Neural cell (in vitro differentiated cells): Measurements from ENCODE around the gene HMGB1. TPM values are rescaled to one million over a fixed set of nuclear protein-coding genes. Genes with fewer than 3 reads are reported as not detected.

Experiments
- H2AFZ ChIP-seq: fragments of 200-600, 300-800 bp; sonication (generic), shearing (Covaris generic); 2 replicates; pipeline ENCODE4 v1.6.0; 2014; ENCODE audit warnings: low read depth, mild to moderate bottlenecking, antibody characterized with exemption, low read length, moderate library complexity
- H3F3A ChIP-seq: fragments of 200-600 bp; shearing (Covaris generic); 2 replicates; pipeline ENCODE4 v1.6.1; 2016; ENCODE audit warnings: mild to moderate bottlenecking, moderate library complexity, mixed read lengths, antibody characterized with exemption, low read length; ENCODE audit not compliant: insufficient read depth, poor library complexity, severe bottlenecking
- H3K27ac ChIP-seq: fragments of 200-600, 300-800 bp; sonication (generic), shearing (Covaris generic); 2 replicates; pipeline ENCODE4 v1.5.1; 2014; ENCODE audit warnings: mild to moderate bottlenecking, low read length, moderate library complexity
- H3K27me3 ChIP-seq: fragments of 300-800, 200-600 bp; sonication (generic), shearing (Covaris generic); 2 replicates; pipeline ENCODE4 v1.6.0; 2014; ENCODE audit warnings: mild to moderate bottlenecking, low read depth, low read length, moderate library complexity; ENCODE audit not compliant: insufficient read depth
- H3K36me3 ChIP-seq: fragments of 300-800, 200-600 bp; sonication (generic), shearing (Covaris generic); 2 replicates; pipeline ENCODE4 v1.5.1; 2014; ENCODE audit warnings: mild to moderate bottlenecking, antibody characterized with exemption, low read length, moderate library complexity; ENCODE audit not compliant: insufficient read depth
- H3K4me2 ChIP-seq: fragments of 300-800, 200-600 bp; sonication (generic), shearing (Covaris generic); 2 replicates; pipeline ENCODE4 v1.6.0; 2014; ENCODE audit warnings: mild to moderate bottlenecking, low read length
- H3K4me3 ChIP-seq: fragments of 300-800, 200-600 bp; sonication (generic), shearing (Covaris generic); 2 replicates; pipeline ENCODE4 v1.5.1; 2014; ENCODE audit warnings: mild to moderate bottlenecking, low read length, moderate library complexity
- H3K79me2 ChIP-seq: fragments of 200-600 bp; shearing (Covaris generic); replicated peaks from 2 replicates; pipeline ENCODE4 v1.6.0; 2014; ENCODE audit warnings: mild to moderate bottlenecking, low read length, moderate library complexity; ENCODE audit not compliant: insufficient read depth
- H3K9ac ChIP-seq: fragments of 300-800, 200-600 bp; sonication (generic), shearing (Covaris generic); 2 replicates; pipeline ENCODE4 v1.6.1; 2016; ENCODE audit warnings: mild to moderate bottlenecking, low read length, mixed read lengths
- H3K9me2 ChIP-seq: fragments of 200-600 bp; shearing (Covaris generic); 2 replicates; pipeline ENCODE4 v1.6.1; 2016; ENCODE audit warnings: mild to moderate bottlenecking, low read length, mixed read lengths; ENCODE audit not compliant: insufficient read depth
- H3K9me3 ChIP-seq: fragments of 200-600, 300-800 bp; sonication (generic), shearing (Covaris generic); 2 replicates; pipeline ENCODE4 v1.6.1; 2016; ENCODE audit warnings: mild to moderate bottlenecking, mixed run types, low read length, moderate library complexity, mixed read lengths
- H4K20me1 ChIP-seq: fragments of 200-600 bp; shearing (Covaris generic); 2 replicates; pipeline ENCODE4 v1.6.1; 2016; ENCODE audit warnings: mild to moderate bottlenecking, mixed run types; ENCODE audit not compliant: insufficient read depth
- EP300 ChIP-seq: fragments of 450-650 bp; conservative IDR thresholded peaks from 2 replicates; pipeline ENCODE4 v1.6.1; 2014; ENCODE audit warnings: antibody characterized with exemption, mild to moderate bottlenecking, moderate library complexity; ENCODE audit not compliant: poor library complexity, severe bottlenecking
- EZH2 ChIP-seq: fragments of 200-600, 300-800 bp; shearing (Covaris generic), sonication (generic); IDR thresholded peaks from 2 replicates; pipeline ENCODE4 v1.6.1; 2014; ENCODE audit warnings: antibody characterized with exemption, low read length, borderline replicate concordance, mild to moderate bottlenecking; ENCODE audit not compliant: insufficient read depth, poor library complexity, severe bottlenecking
- MXI1 ChIP-seq: fragments of 450-650 bp; conservative IDR thresholded peaks from 2 replicates; pipeline ENCODE4 v1.6.1; 2014; ENCODE audit warnings: antibody characterized with exemption, mild to moderate bottlenecking; ENCODE audit not compliant: poor library complexity, severe bottlenecking
- POLR2AphosphoS5 ChIP-seq: IDR thresholded peaks from 2 replicates; pipeline ENCODE4 v1.6.1; 2012
- RAD21 ChIP-seq: fragments of 450-650 bp; conservative IDR thresholded peaks from 2 replicates; pipeline ENCODE4 v1.6.1; 2014; ENCODE audit warnings: antibody characterized with exemption, mild to moderate bottlenecking, moderate library complexity
- REST ChIP-seq: IDR thresholded peaks from 2 replicates; pipeline ENCODE4 v1.6.1; 2012; ENCODE audit warnings: borderline replicate concordance
- SMC3 ChIP-seq: fragments of 450-650 bp; conservative IDR thresholded peaks from 2 replicates; pipeline ENCODE4 v1.6.1; 2014; ENCODE audit warnings: antibody characterized with exemption, mild to moderate bottlenecking, moderate library complexity; ENCODE audit not compliant: poor library complexity
- TAF1 ChIP-seq: IDR thresholded peaks from 2 replicates; pipeline ENCODE4 v1.6.1; 2012; ENCODE audit warnings: low read depth
- polyA plus RNA-seq: library from polyadenylated mRNA; depleted of rRNA; stranded (reverse); fragments of >200 nt; gene quantifications from 2 replicates; pipeline ENCODE4 v1.2.3, GENCODE V29; 2014
- TF ChIP-seq, protein P1 (sequence below): fragments of 450-650 bp; IDR thresholded peaks from 2 replicates; pipeline ENCODE4 v1.5.1; 2014; ENCODE audit warnings: antibody characterized with exemption, mild to moderate bottlenecking, moderate library complexity; ENCODE audit not compliant: poor library complexity, severe bottlenecking

The HMGB1 gene
- polyA plus RNA-seq, 1 donor from 2014 or later = 1,091 TPM

DNA sequence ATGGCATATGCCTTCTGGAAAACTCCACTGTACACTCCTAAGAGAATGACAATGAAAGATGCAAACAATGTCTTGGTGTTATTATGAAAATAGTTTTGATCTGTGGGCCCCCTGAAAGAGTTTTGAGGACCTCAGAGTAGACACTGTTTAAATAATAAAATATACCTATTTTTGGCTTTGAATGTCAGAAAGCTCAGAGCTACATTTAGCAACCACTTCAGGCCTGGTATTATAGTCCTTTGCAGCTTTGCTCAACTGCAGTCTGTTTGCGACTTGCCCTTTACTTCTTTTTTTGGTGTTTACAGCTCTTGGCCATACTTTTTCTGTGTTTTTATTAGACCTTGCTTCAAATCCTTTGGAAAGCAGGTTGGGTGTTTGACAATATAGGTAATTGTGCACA is 49.3 kb downstream of the HMGB1 start:
- no peaks in the 10 kb centered on the region for H3K79me2 ChIP-seq
- no peak overlapping the region for H3K27ac ChIP-seq
- H2AFZ ChIP-seq = no peak overlapping the region
- no peak overlapping the region for H3K9ac ChIP-seq
- no peak for TF ChIP-seq EZH2
- no peak for TF ChIP-seq RAD21
- no peak for TF ChIP-seq POLR2AphosphoS5
- no peak for TF ChIP-seq EP300
- TF ChIP-seq TAF1 = no peak
- no peak for TF ChIP-seq MXI1
- TF ChIP-seq SMC3 = no peak
- TF ChIP-seq, protein P1, sequence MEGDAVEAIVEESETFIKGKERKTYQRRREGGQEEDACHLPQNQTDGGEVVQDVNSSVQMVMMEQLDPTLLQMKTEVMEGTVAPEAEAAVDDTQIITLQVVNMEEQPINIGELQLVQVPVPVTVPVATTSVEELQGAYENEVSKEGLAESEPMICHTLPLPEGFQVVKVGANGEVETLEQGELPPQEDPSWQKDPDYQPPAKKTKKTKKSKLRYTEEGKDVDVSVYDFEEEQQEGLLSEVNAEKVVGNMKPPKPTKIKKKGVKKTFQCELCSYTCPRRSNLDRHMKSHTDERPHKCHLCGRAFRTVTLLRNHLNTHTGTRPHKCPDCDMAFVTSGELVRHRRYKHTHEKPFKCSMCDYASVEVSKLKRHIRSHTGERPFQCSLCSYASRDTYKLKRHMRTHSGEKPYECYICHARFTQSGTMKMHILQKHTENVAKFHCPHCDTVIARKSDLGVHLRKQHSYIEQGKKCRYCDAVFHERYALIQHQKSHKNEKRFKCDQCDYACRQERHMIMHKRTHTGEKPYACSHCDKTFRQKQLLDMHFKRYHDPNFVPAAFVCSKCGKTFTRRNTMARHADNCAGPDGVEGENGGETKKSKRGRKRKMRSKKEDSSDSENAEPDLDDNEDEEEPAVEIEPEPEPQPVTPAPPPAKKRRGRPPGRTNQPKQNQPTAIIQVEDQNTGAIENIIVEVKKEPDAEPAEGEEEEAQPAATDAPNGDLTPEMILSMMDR = no peak
- no peak for TF ChIP-seq REST
- no peaks in the 10 kb centered on the region for H3K9me3 ChIP-seq
- no peaks in the 10 kb centered on the region for H3F3A ChIP-seq
- H3K4me2 ChIP-seq = no peak overlapping the region
- H3K4me3 ChIP-seq = no peak overlapping the region
- no peaks in the 10 kb centered on the region for H3K9me2 ChIP-seq
- no peaks in the 10 kb centered on the region for H4K20me1 ChIP-seq
- no peaks in the 10 kb centered on the region for H3K36me3 ChIP-seq
- peaks cover 2% of the 10 kb centered on the region for H3K27me3 ChIP-seq

GRCh38 chr13:30415430-30416030 is 50.2 kb downstream of the HMGB1 start:
- no peak overlapping the region for H2AFZ ChIP-seq
- H3K36me3 ChIP-seq = no peaks in the 10 kb centered on the region
- H3K9me3 ChIP-seq = no peaks in the 10 kb centered on the region
- no peak overlapping the region for H3K4me3 ChIP-seq
- no peak overlapping the region for H3K27ac ChIP-seq
- no peaks in the 10 kb centered on the region for H3K27me3 ChIP-seq
- H3K4me2 ChIP-seq = no peak overlapping the region
- H3F3A ChIP-seq = no peaks in the 10 kb centered on the region
- no peaks in the 10 kb centered on the region for H3K79me2 ChIP-seq
- no peak for TF ChIP-seq MXI1
- no peak for TF ChIP-seq POLR2AphosphoS5
- no peak for TF ChIP-seq SMC3
- TF ChIP-seq TAF1 = no peak
- no peak for TF ChIP-seq REST
- no peak for TF ChIP-seq EP300
- TF ChIP-seq, protein P1 = no peak
- no peak for TF ChIP-seq RAD21
- no peak for TF ChIP-seq EZH2
- H3K9ac ChIP-seq = no peak overlapping the region
- H3K9me2 ChIP-seq = no peaks in the 10 kb centered on the region
- no peaks in the 10 kb centered on the region for H4K20me1 ChIP-seq
